WTC11 (cell line): ENCODE results near the gene FAM50B. TPM values are rescaled to one million over a fixed set of nuclear protein-coding genes. Genes with fewer than 3 reads are reported as not detected.

Experiments
- ATAC-seq: fragments of 200-7000 bp; cut with Tn5 transposase; 2 replicates; pipeline ENCODE4 v1.10.0; 2021; ENCODE audit warnings: mild to moderate bottlenecking, moderate library complexity
- CTCF ChIA-PET: fragments of 300-600 bp; sonication (Branson Sonifier 250); formaldehyde crosslinking; loops from one replicate; lab custom pipeline; 2021; ENCODE audit warnings: antibody characterized with exemption; lab: Charles Lee
- POLR2A ChIA-PET: fragments of 350-600 bp; sonication (Branson Sonifier 250); formaldehyde crosslinking; loops from one replicate; lab custom pipeline; 2021; ENCODE audit warnings: antibody characterized with exemption; lab: Charles Lee
- DNase-seq: peaks from one replicate; pipeline ENCODE4 v3.0.0; 2021; ENCODE audit warnings: low spot score
- H3K27ac Mint-ChIP-seq: 2 replicates; pipeline ENCODE4 v1.8.0; 2021; ENCODE audit warnings: mixed read lengths
- H3K27me3 Mint-ChIP-seq: 2 replicates; pipeline ENCODE4 v1.8.0; 2021; ENCODE audit warnings: low read depth, mild to moderate bottlenecking, moderate library complexity, mixed read lengths
- H3K36me3 Mint-ChIP-seq: 2 replicates; pipeline ENCODE4 v1.8.0; 2021; ENCODE audit warnings: mixed read lengths
- H3K4me1 Mint-ChIP-seq: 2 replicates; pipeline ENCODE4 v1.8.0; 2022; ENCODE audit warnings: mixed read lengths
- H3K4me3 Mint-ChIP-seq: 2 replicates; pipeline ENCODE4 v1.8.0; 2021; ENCODE audit warnings: mild to moderate bottlenecking, moderate library complexity, mixed read lengths
- H3K9me3 Mint-ChIP-seq: 2 replicates; pipeline ENCODE4 v1.8.0; 2021; ENCODE audit warnings: mixed read lengths
- CDX4 ChIP-seq: fragments of 250-450 bp; sonication (Bioruptor Pico); IDR thresholded peaks from 2 replicates; pipeline ENCODE4 v1.9.0; 2021; ENCODE audit warnings: moderate library complexity, mild to moderate bottlenecking, inconsistent platforms, borderline replicate concordance
- E2F5 ChIP-seq: sonication (generic); formaldehyde crosslinking; IDR thresholded peaks from 2 replicates; pipeline ENCODE4 v1.8.1; 2022; ENCODE audit warnings: mild to moderate bottlenecking, moderate library complexity, missing genetic modification reagents
- KAT7 ChIP-seq: sonication (generic); formaldehyde crosslinking; IDR thresholded peaks from 2 replicates; pipeline ENCODE4 v1.8.1; 2023; ENCODE audit warnings: missing genetic modification reagents, mild to moderate bottlenecking, borderline replicate concordance
- MYBL2 ChIP-seq: sonication (generic); formaldehyde crosslinking; IDR thresholded peaks from 2 replicates; pipeline ENCODE4 v1.8.1; 2023; ENCODE audit warnings: mild to moderate bottlenecking, moderate library complexity, missing genetic modification reagents
- NFYB ChIP-seq: sonication (generic); formaldehyde crosslinking; conservative IDR thresholded peaks from 2 replicates; pipeline ENCODE4 v1.8.0; 2022; ENCODE audit warnings: low read depth, missing genetic modification reagents
- ZNF263 ChIP-seq: sonication (generic); formaldehyde crosslinking; IDR thresholded peaks from 2 replicates; pipeline ENCODE4 v1.8.1; 2022; ENCODE audit warnings: low read depth, mild to moderate bottlenecking, moderate library complexity, missing genetic modification reagents
- ZNF396 ChIP-seq: fragments of 250-450 bp; sonication (Bioruptor Pico); IDR thresholded peaks from 2 replicates; pipeline ENCODE4 v1.8.0; 2021; ENCODE audit warnings: mild to moderate bottlenecking, moderate library complexity, borderline replicate concordance
- total RNA-seq: library from RNA; stranded (reverse); gene quantifications from 3 replicates; pipeline ENCODE4 v1.2.3, GENCODE V29; 2021
- TF ChIP-seq, protein P1 (sequence below): sonication (generic); formaldehyde crosslinking; IDR thresholded peaks from 2 replicates; pipeline ENCODE4 v1.8.0; 2023; ENCODE audit warnings: mild to moderate bottlenecking, missing genetic modification reagents
- TF ChIP-seq, protein P2 (sequence below): sonication (generic); formaldehyde crosslinking; IDR thresholded peaks from 2 replicates; pipeline ENCODE4 v1.8.1; 2023; ENCODE audit warnings: mild to moderate bottlenecking, missing genetic modification reagents
- TF ChIP-seq, protein P3 (sequence below): fragments of 250-450 bp; sonication (Bioruptor Pico); IDR thresholded peaks from 2 replicates; pipeline ENCODE4 v1.9.0; 2021; ENCODE audit warnings: mild to moderate bottlenecking

The FAM50B gene
- total RNA-seq, 1 experiment from 2014 or later, result 2.1 TPM

GRCh38 chr6:3881711-3882421, 32.7 kb downstream of the FAM50B start (continued):
- TF ChIP-seq KAT7 (CRISPR knock-in tag), result no peak
- no peak for TF ChIP-seq ZNF263 (CRISPR knock-in tag)
- no peak for TF ChIP-seq CDX4

- Mint-ChIP-seq H3K36me3 (peaks cover 15% of the 10 kb centered on the region), H3K27me3 (peaks cover 7% of the 10 kb centered on the region; the same call in 1 of the 2 replicates), H3K9me3 (peaks cover 22% of the 10 kb centered on the region), H3K4me3 (no peak overlapping the region), H3K4me1 (no peaks in the 10 kb centered on the region), H3K27ac (no peak overlapping the region)
- ChIA-PET POLR2A (no interaction called here), CTCF (interaction anchor here (1.5 kb wide), 1 partner anchor 33 kb away, joined by 4 read pairs; the partner anchor contains the start of gene FAM50B)
- TF ChIP-seq NFYB (CRISPR knock-in tag), result no peak
- TF ChIP-seq, protein P1, sequence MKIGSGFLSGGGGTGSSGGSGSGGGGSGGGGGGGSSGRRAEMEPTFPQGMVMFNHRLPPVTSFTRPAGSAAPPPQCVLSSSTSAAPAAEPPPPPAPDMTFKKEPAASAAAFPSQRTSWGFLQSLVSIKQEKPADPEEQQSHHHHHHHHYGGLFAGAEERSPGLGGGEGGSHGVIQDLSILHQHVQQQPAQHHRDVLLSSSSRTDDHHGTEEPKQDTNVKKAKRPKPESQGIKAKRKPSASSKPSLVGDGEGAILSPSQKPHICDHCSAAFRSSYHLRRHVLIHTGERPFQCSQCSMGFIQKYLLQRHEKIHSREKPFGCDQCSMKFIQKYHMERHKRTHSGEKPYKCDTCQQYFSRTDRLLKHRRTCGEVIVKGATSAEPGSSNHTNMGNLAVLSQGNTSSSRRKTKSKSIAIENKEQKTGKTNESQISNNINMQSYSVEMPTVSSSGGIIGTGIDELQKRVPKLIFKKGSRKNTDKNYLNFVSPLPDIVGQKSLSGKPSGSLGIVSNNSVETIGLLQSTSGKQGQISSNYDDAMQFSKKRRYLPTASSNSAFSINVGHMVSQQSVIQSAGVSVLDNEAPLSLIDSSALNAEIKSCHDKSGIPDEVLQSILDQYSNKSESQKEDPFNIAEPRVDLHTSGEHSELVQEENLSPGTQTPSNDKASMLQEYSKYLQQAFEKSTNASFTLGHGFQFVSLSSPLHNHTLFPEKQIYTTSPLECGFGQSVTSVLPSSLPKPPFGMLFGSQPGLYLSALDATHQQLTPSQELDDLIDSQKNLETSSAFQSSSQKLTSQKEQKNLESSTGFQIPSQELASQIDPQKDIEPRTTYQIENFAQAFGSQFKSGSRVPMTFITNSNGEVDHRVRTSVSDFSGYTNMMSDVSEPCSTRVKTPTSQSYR (CRISPR knock-in tag), result no peak
- DNase-seq, result no peak
- ATAC-seq, result no peak
Observed at GRCh38 chr6:3882431-3882830, 33.3 kb downstream of the FAM50B start.

DNA sequence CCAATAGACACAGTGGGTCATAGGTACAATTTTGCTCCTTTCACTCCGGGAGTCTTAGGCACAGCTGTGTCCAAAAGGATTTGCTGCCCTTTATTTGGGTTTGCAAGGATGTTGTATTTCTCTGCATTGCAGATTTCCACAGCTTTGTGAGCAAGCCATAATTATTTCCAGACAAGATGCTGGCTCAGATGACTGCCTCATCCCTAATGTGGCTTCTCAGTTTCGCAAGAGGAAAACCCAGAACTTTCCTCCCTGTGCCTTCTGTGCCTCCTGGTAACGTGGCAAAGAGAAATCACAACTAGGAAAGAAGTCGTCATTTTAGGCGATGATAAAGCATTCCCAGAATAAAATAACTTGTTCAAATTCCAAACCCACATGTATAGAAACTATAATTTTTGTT, 33.7 kb downstream of the FAM50B start:
- H3K27ac Mint-ChIP-seq, result no peak overlapping the region
- H3K4me3 Mint-ChIP-seq, result no peak overlapping the region
- no peak for TF ChIP-seq CDX4
- TF ChIP-seq, protein P2, sequence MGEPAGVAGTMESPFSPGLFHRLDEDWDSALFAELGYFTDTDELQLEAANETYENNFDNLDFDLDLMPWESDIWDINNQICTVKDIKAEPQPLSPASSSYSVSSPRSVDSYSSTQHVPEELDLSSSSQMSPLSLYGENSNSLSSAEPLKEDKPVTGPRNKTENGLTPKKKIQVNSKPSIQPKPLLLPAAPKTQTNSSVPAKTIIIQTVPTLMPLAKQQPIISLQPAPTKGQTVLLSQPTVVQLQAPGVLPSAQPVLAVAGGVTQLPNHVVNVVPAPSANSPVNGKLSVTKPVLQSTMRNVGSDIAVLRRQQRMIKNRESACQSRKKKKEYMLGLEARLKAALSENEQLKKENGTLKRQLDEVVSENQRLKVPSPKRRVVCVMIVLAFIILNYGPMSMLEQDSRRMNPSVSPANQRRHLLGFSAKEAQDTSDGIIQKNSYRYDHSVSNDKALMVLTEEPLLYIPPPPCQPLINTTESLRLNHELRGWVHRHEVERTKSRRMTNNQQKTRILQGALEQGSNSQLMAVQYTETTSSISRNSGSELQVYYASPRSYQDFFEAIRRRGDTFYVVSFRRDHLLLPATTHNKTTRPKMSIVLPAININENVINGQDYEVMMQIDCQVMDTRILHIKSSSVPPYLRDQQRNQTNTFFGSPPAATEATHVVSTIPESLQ, result no peak
- TF ChIP-seq, protein P3, sequence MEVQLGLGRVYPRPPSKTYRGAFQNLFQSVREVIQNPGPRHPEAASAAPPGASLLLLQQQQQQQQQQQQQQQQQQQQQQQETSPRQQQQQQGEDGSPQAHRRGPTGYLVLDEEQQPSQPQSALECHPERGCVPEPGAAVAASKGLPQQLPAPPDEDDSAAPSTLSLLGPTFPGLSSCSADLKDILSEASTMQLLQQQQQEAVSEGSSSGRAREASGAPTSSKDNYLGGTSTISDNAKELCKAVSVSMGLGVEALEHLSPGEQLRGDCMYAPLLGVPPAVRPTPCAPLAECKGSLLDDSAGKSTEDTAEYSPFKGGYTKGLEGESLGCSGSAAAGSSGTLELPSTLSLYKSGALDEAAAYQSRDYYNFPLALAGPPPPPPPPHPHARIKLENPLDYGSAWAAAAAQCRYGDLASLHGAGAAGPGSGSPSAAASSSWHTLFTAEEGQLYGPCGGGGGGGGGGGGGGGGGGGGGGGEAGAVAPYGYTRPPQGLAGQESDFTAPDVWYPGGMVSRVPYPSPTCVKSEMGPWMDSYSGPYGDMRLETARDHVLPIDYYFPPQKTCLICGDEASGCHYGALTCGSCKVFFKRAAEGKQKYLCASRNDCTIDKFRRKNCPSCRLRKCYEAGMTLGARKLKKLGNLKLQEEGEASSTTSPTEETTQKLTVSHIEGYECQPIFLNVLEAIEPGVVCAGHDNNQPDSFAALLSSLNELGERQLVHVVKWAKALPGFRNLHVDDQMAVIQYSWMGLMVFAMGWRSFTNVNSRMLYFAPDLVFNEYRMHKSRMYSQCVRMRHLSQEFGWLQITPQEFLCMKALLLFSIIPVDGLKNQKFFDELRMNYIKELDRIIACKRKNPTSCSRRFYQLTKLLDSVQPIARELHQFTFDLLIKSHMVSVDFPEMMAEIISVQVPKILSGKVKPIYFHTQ (CRISPR knock-in tag), result no peak
- TF ChIP-seq MYBL2 (CRISPR knock-in tag), result no peak
- TF ChIP-seq ZNF396 (CRISPR knock-in tag), result no peak
- no peak for TF ChIP-seq E2F5 (CRISPR knock-in tag)
- no peaks in the 10 kb centered on the region for H3K4me1 Mint-ChIP-seq
- H3K36me3 Mint-ChIP-seq, result peaks cover 15% of the 10 kb centered on the region
- H3K27me3 Mint-ChIP-seq, result peaks cover 7% of the 10 kb centered on the region; the same call in 1 of the 2 replicates
- CTCF ChIA-PET, result interaction anchor here (1.5 to 2.2 kb wide), 2 partner anchors 34 kb away, joined by 4 to 17 read pairs; partner anchors contain the start of gene FAM50B
- no peak for ATAC-seq
- POLR2A ChIA-PET, result no interaction called here
- no peak for DNase-seq
- H3K9me3 Mint-ChIP-seq, result peaks cover 22% of the 10 kb centered on the region
